ENCODE data around the gene ACBD5.
"Not testable (repeated sequence)": the region's sequence is repeated elsewhere in the genome, so short reads cannot be mapped to it uniquely, and the experiment has no call there.

Gene ACBD5

GRCh38 chr10:27240212-27241009 is at the start of gene ACBD5:
Gene ACBD5, minus strand, starts transcription at chr10:27240797. Its CDS starts 109 bp downstream, at chr10:27240688.
- DNase-seq: peak; percentile 95 to 96

GRCh38 chr10:27285093-27285492 is 44.5 kb upstream of the ACBD5 start:
- peak; percentile 65 to 74 for DNase-seq

- no peak for DNase-seq
These were observed 36.0 kb upstream of the ACBD5 start for GRCh38 chr10:27276581-27276980.

- DNase-seq: not testable (repeated sequence)
These were observed 25.4 kb upstream of the ACBD5 start for GRCh38 chr10:27266025-27266424.

- DNase-seq: not testable (repeated sequence)
These were observed 22.2 kb upstream of the ACBD5 start for GRCh38 chr10:27262788-27263187.

GRCh38 chr10:27258838-27259812 is 18.5 kb upstream of the ACBD5 start:
- no peak for DNase-seq

- no peak for DNase-seq
These were observed 17.9 kb upstream of the ACBD5 start for GRCh38 chr10:27258492-27258837.

- no peak for DNase-seq
These were observed 15.9 kb upstream of the ACBD5 start for GRCh38 chr10:27256299-27257189.

- DNase-seq: no peak
These were observed 13.0 kb upstream of the ACBD5 start for GRCh38 chr10:27253576-27253975.

- DNase-seq: no peak
These were observed 11.8 kb upstream of the ACBD5 start for GRCh38 chr10:27252267-27253000.

GRCh38 chr10:27251554-27251953 is 11.0 kb upstream of the ACBD5 start:
- no peak for DNase-seq

- no peak for DNase-seq
These were observed 7.6 kb upstream of the ACBD5 start for GRCh38 chr10:27248215-27248614.

- DNase-seq: no peak
These were observed 6.8 kb upstream of the ACBD5 start for GRCh38 chr10:27247441-27247840.

- no peak for DNase-seq
These were observed 6.4 kb upstream of the ACBD5 start for GRCh38 chr10:27247006-27247405.

GRCh38 chr10:27245836-27246235 is 5.2 kb upstream of the ACBD5 start:
- DNase-seq: no peak

GRCh38 chr10:27244976-27245375 is 4.4 kb upstream of the ACBD5 start:
- DNase-seq: no peak

GRCh38 chr10:27242951-27243551 is 2.5 kb upstream of the ACBD5 start:
- DNase-seq: peak; percentile 95

GRCh38 chr10:27242473-27242950 is 1.9 kb upstream of the ACBD5 start:
- no peak for DNase-seq

- peak; percentile 98 for DNase-seq
These were observed 1.3 kb upstream of the ACBD5 start for GRCh38 chr10:27241652-27242472.

GRCh38 chr10:27241010-27241651 is 534 bp upstream of the ACBD5 start:
- peak; percentile 70 to 83 for DNase-seq
